Spleen (tissue), 7 donors: ENCODE measurements around the gene RPL26.

Experiments used
- POLR2A ChIP-seq, 3 donors: fragments of 450-650 bp; IDR thresholded peaks; one replicate each; pipeline ENCODE4 v1.5.1; 2017; ENCODE audit warnings: antibody characterized with exemption in 3 of 3, mild to moderate bottlenecking in 1 of 3
- TF ChIP-seq, protein P1 (sequence below), 11 experiments: fragments of 200-600 bp in 7 of 11; fragments of 450-650 bp in 4 of 11; sonication (generic) in 4 of 11; IDR thresholded peaks in 8 of 11; conservative IDR thresholded peaks in 3 of 11; 1 replicate in 7 of 11; 2 replicates in 4 of 11; pipeline versions ENCODE4 v1.4.0 to v1.8.0; 2016 to 2021; ENCODE audit warnings: antibody characterized with exemption in 11 of 11, inconsistent platforms in 4 of 11, mild to moderate bottlenecking in 1 of 11
- donor health status: DM: no; HTN: no; CAD: no; lungs with moderate emphysema.
- donor health status: DM: no; HTN: no; CAD: no.
- donor health status: DM: no; HTN: no; CAD: no.

DNA sequence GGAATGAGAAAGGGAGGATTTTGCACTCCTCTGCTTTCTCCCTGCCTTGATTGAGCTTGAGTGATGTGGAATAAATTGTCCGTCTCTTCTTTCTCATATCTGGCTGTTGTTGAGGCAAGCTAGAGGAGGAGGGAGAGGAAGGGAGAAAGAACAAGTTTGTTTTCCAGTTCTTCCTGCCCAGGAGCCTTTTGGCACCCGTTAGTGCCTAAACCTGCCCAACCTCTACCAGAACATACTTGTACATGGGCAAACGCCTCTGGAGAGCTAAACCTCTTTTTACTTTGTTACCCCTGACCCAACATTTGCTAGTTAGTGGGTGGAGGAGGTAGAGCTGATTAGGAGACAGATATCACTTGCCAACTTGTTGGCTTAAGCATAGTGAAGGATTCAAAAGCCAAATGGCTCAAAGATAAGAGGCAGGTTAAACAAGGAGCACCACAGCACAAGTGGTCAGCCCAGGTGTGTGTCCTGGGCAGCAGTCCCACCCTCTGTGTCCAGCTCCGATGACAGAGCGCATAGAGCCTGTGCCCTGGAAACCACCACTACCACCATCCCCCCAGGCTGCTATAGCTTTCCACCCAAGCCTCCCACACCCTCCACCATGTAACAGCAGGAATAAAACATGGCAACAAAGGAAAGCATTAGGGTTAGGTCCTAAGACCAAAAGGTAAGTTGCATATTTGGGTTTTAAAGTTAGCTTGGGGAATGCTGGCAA is 36.9 kb downstream of the RPL26 start:
- TF ChIP-seq, protein P1, sequence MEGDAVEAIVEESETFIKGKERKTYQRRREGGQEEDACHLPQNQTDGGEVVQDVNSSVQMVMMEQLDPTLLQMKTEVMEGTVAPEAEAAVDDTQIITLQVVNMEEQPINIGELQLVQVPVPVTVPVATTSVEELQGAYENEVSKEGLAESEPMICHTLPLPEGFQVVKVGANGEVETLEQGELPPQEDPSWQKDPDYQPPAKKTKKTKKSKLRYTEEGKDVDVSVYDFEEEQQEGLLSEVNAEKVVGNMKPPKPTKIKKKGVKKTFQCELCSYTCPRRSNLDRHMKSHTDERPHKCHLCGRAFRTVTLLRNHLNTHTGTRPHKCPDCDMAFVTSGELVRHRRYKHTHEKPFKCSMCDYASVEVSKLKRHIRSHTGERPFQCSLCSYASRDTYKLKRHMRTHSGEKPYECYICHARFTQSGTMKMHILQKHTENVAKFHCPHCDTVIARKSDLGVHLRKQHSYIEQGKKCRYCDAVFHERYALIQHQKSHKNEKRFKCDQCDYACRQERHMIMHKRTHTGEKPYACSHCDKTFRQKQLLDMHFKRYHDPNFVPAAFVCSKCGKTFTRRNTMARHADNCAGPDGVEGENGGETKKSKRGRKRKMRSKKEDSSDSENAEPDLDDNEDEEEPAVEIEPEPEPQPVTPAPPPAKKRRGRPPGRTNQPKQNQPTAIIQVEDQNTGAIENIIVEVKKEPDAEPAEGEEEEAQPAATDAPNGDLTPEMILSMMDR (IDR thresholded peaks at IDR 0.05 in 8 of 11, conservative IDR thresholded peaks at IDR 0.05 in 3 of 11): no peak
- TF ChIP-seq POLR2A (IDR thresholded peaks at IDR 0.05): no peak
